GM23338 (cell line): ENCODE results near the gene NBAS. TPM values are rescaled to one million over a fixed set of nuclear protein-coding genes. Genes with fewer than 3 reads are reported as not detected.

Experiments
- ATAC-seq: fragments of 200-7000 bp; cut with Tn5 transposase; 3 replicates; pipeline ENCODE4 v1.9.1; 2020
- DNase-seq: peaks from one replicate; pipeline ENCODE4 v3.0.0-alpha.2; 2015; ENCODE audit warnings: low spot score
- H2AFZ ChIP-seq: fragments of 200-600 bp; sonication (generic); 2 replicates; pipeline ENCODE4 v1.8.0; 2016; ENCODE audit warnings: antibody characterized with exemption, mild to moderate bottlenecking, moderate library complexity
- H3F3A ChIP-seq: fragments of 200-600 bp; sonication (generic); replicated peaks from 2 replicates; pipeline ENCODE4 v1.8.0; 2017; ENCODE audit warnings: antibody characterized with exemption, mixed run types, low read depth
- H3K27ac ChIP-seq: fragments of 200-600 bp; sonication (generic); 2 replicates; pipeline ENCODE4 v1.6.1; 2016; ENCODE audit warnings: low read depth
- H3K27me3 ChIP-seq: fragments of 200-600 bp; sonication (generic); 2 replicates; pipeline ENCODE4 v1.8.0; 2016; ENCODE audit warnings: mild to moderate bottlenecking, mixed run types, moderate library complexity; ENCODE audit not compliant: insufficient read depth
- H3K36me3 ChIP-seq: fragments of 200-600 bp; sonication (generic); 2 replicates; pipeline ENCODE4 v1.8.0; 2016; ENCODE audit warnings: mild to moderate bottlenecking; ENCODE audit not compliant: insufficient read depth
- H3K4me1 ChIP-seq: fragments of 200-600 bp; sonication (generic); 2 replicates; pipeline ENCODE4 v1.8.0; 2016; ENCODE audit warnings: mild to moderate bottlenecking, moderate library complexity; ENCODE audit not compliant: insufficient read depth
- H3K4me2 ChIP-seq: fragments of 200-600 bp; sonication (generic); 2 replicates; pipeline ENCODE4 v1.7.1; 2017; ENCODE audit warnings: mixed run types
- H3K4me3 ChIP-seq: fragments of 200-600 bp; sonication (generic); 2 replicates; pipeline ENCODE4 v1.6.1; 2016; ENCODE audit warnings: mixed run types
- H3K79me2 ChIP-seq: fragments of 200-600 bp; sonication (generic); replicated peaks from 2 replicates; pipeline ENCODE4 v1.8.0; 2017; ENCODE audit warnings: mild to moderate bottlenecking; ENCODE audit not compliant: insufficient read depth
- H3K9me2 ChIP-seq: fragments of 200-600 bp; sonication (generic); 2 replicates; pipeline ENCODE4 v1.8.0; 2017; ENCODE audit not compliant: insufficient read depth
- H4K20me1 ChIP-seq: fragments of 200-600 bp; sonication (generic); replicated peaks from 2 replicates; pipeline ENCODE4 v1.8.0; 2017; ENCODE audit warnings: mild to moderate bottlenecking; ENCODE audit not compliant: insufficient read depth
- H3K27ac Mint-ChIP-seq: 2 replicates; pipeline ENCODE4 v1.8.0; 2020; ENCODE audit warnings: inconsistent platforms, mild to moderate bottlenecking, moderate library complexity, mixed read lengths
- H3K27me3 Mint-ChIP-seq: 3 replicates; pipeline ENCODE4 v1.8.0; 2022; ENCODE audit warnings: low read depth, mild to moderate bottlenecking, moderate library complexity, mixed read lengths, inconsistent platforms; ENCODE audit not compliant: insufficient read depth, poor library complexity
- H3K36me3 Mint-ChIP-seq: 3 replicates; pipeline ENCODE4 v1.8.0; 2021; ENCODE audit warnings: low read depth, mild to moderate bottlenecking, inconsistent platforms, moderate library complexity, mixed read lengths
- H3K4me1 Mint-ChIP-seq: 3 replicates; pipeline ENCODE4 v1.8.0; 2020; ENCODE audit warnings: mild to moderate bottlenecking, inconsistent platforms, mixed read lengths
- H3K4me3 Mint-ChIP-seq: 3 replicates; pipeline ENCODE4 v1.8.0; 2021; ENCODE audit warnings: moderate library complexity, mild to moderate bottlenecking, inconsistent platforms, mixed read lengths
- H3K9me3 Mint-ChIP-seq: 3 replicates; pipeline ENCODE4 v1.8.0; 2020; ENCODE audit warnings: moderate library complexity, mild to moderate bottlenecking, inconsistent platforms, mixed read lengths
- CREB1 ChIP-seq: fragments of 250-450 bp; sonication (Bioruptor Pico); IDR thresholded peaks from 2 replicates; pipeline ENCODE4 v1.5.0; 2020; ENCODE audit warnings: low read depth, mild to moderate bottlenecking, moderate library complexity
- CTCF ChIP-seq, 2 experiments: fragments of 200-600 bp in 1 of 2; sonication (generic) in 1 of 2; conservative IDR thresholded peaks; 2 replicates each; pipeline versions ENCODE4 v1.5.1 to v1.6.1; 2016 to 2017; ENCODE audit warnings: antibody characterized with exemption in 2 of 2, low read depth in 2 of 2, mild to moderate bottlenecking in 2 of 2, moderate library complexity in 1 of 2
- ETS1 ChIP-seq: IDR thresholded peaks from 2 replicates; pipeline ENCODE4 v1.6.1; 2016; ENCODE audit warnings: antibody characterized with exemption
- EZH2phosphoT487 ChIP-seq: fragments of 200-600 bp; sonication (generic); IDR thresholded peaks from one replicate; pipeline ENCODE4 v1.8.1; 2018; ENCODE audit warnings: antibody characterized with exemption; ENCODE audit not compliant: unreplicated experiment
- JUNB ChIP-seq: IDR thresholded peaks from one replicate; pipeline ENCODE4 v1.6.1; 2016; ENCODE audit warnings: antibody characterized with exemption; ENCODE audit not compliant: unreplicated experiment
- NANOG ChIP-seq: IDR thresholded peaks from 2 replicates; pipeline ENCODE4 v1.6.1; 2016; ENCODE audit warnings: antibody characterized with exemption, borderline replicate concordance
- POLR2AphosphoS5 ChIP-seq: IDR thresholded peaks from 2 replicates; pipeline ENCODE4 v1.6.1; 2016; ENCODE audit warnings: antibody characterized with exemption, low read depth
- REST ChIP-seq: IDR thresholded peaks from one replicate; pipeline ENCODE4 v1.6.1; 2018; ENCODE audit warnings: antibody characterized with exemption; ENCODE audit not compliant: unreplicated experiment
- STAT1 ChIP-seq: IDR thresholded peaks from one replicate; pipeline ENCODE4 v1.6.1; 2016; ENCODE audit warnings: antibody characterized with exemption; ENCODE audit not compliant: unreplicated experiment
- ZNF331 ChIP-seq: fragments of 250-450 bp; sonication (Bioruptor Pico); IDR thresholded peaks from 2 replicates; pipeline ENCODE4 v1.5.0; 2020; ENCODE audit warnings: low read depth, mild to moderate bottlenecking, moderate library complexity
- polyA plus RNA-seq: library from polyadenylated mRNA; unstranded; fragments of >200 nt; fragmentation: Nextera tagmentation; extraction: Ambion mirVana; gene quantifications from 2 replicates; pipeline ENCODE4 v1.2.1, GENCODE V29; 2016
- total RNA-seq: library from RNA; depleted of rRNA; stranded (reverse); fragments of >200 nt; shearing (Covaris generic); gene quantifications from 2 replicates; pipeline ENCODE4 v1.2.3, GENCODE V29; 2014

The NBAS gene
- total and polyA plus RNA-seq, 2 experiments from 2014 or later, result 24.8 to 38.9 TPM

DNA sequence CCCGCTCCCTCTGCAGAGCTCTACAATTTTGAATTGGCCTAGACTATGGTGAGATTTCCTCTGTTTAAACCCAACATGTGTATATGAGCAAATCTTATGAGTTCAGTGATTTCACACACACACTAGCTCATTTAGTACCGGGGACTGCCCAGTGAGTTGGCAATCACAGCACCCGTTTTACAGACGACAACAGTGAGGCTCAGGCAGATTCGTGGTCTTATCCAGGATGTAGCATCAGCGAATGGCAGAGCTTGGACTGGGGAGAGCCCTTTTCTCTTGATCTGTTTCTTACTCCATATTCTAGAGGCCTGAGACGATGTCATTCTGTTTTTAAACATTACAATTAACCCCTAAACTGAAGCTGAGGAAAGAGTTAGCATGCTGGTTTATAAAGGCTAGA, 419.9 kb downstream of the NBAS start:
- ATAC-seq (no peak), DNase-seq (no peak)
- Histone ChIP-seq H4K20me1 (no peaks in the 10 kb centered on the region), H3K9me2 (no peaks in the 10 kb centered on the region), H3K4me3 (no peak overlapping the region), H3K4me1 (no peaks in the 10 kb centered on the region; the same call in 1 of the 2 replicates), H3K79me2 (no peaks in the 10 kb centered on the region), H2AFZ (no peak overlapping the region), H3F3A (no peaks in the 10 kb centered on the region), H3K4me2 (no peak overlapping the region), H3K36me3 (no peaks in the 10 kb centered on the region), H3K27me3 (no peaks in the 10 kb centered on the region), H3K27ac (no peak overlapping the region)
- H3K36me3 Mint-ChIP-seq, result no peaks in the 10 kb centered on the region; the same call in 2 of the 3 replicates
- H3K27me3 Mint-ChIP-seq, result peaks cover 2% of the 10 kb centered on the region
- peaks cover 13% of the 10 kb centered on the region for H3K4me1 Mint-ChIP-seq
- H3K9me3 Mint-ChIP-seq, result no peaks in the 10 kb centered on the region; the same call in 2 of the 3 replicates
- TF ChIP-seq ZNF331 (no peak), POLR2AphosphoS5 (no peak), ETS1 (no peak), JUNB (no peak), CREB1 (CRISPR knock-in tag) (no peak), EZH2phosphoT487 (no peak), REST (no peak), NANOG (no peak), STAT1 (no peak), CTCF (conservative IDR thresholded peaks at IDR 0.05; ENCODE audit: low read depth in 2 of 2) (no peak)
- no peak overlapping the region for H3K4me3 Mint-ChIP-seq
- H3K27ac Mint-ChIP-seq, result no peak overlapping the region

DNA sequence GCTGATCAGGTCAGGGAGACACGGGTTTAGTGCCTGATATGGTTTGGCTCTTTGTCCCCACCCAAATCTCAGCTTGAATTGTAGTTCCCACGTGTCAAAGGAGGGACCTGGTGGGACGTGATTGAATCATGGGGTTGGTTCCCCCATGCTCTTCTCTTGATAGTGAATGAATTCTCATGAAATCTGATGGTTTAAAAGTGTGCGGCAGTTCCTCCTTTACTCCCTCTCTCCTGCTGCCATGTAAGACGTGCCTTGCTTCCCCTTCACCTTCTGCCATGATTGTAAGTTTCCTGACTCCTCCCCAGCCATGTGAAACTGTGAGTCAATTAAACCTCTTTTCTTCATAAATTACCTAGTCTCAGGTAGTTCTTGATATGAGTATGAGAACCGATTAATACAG, 424.5 kb downstream of the NBAS start:
- Mint-ChIP-seq H3K36me3 (no peaks in the 10 kb centered on the region; the same call in 2 of the 3 replicates), H3K4me3 (no peak overlapping the region), H3K27me3 (no peaks in the 10 kb centered on the region), H3K4me1 (no peaks in the 10 kb centered on the region), H3K27ac (no peak overlapping the region; the same call in 1 of the 2 replicates), H3K9me3 (peaks cover 5% of the 10 kb centered on the region; the same call in 2 of the 3 replicates)
- Histone ChIP-seq H2AFZ (no peak overlapping the region), H4K20me1 (no peaks in the 10 kb centered on the region), H3F3A (no peaks in the 10 kb centered on the region), H3K4me3 (no peak overlapping the region), H3K27ac (no peak overlapping the region), H3K36me3 (no peaks in the 10 kb centered on the region), H3K4me2 (no peak overlapping the region), H3K27me3 (no peaks in the 10 kb centered on the region), H3K9me2 (0 out of 2 replicates have a peak, but pooled peaks cover 3% of the 10 kb centered on the region), H3K4me1 (no peaks in the 10 kb centered on the region), H3K79me2 (no peaks in the 10 kb centered on the region)
- DNase-seq (no peak), ATAC-seq (no peak)
- TF ChIP-seq JUNB, result no peak
